GM21528 (cell line): Measurements from ENCODE around the gene FABP6.

Experiments used
- ATAC-seq: cut with Tn5 transposase; IDR thresholded peaks from one replicate; pipeline ENCODE4 v1.9.1; 2021; ENCODE audit warnings: mild to moderate bottlenecking, moderate library complexity; ENCODE audit not compliant: unreplicated experiment, low FRiP score

FABP6 gene

GRCh38 chr5:160260006-160260775, 30.9 kb downstream of the FABP6 start:
- no peak for ATAC-seq

- ATAC-seq: no peak
These were observed 31.8 kb downstream of the FABP6 start for GRCh38 chr5:160260881-160261815.

- ATAC-seq: no peak
These were observed 33.1 kb downstream of the FABP6 start for GRCh38 chr5:160262151-160263074.

GRCh38 chr5:160263326-160263855, 34.1 kb downstream of the FABP6 start:
- ATAC-seq: no peak

- ATAC-seq: no peak
These were observed 36.7 kb downstream of the FABP6 start for GRCh38 chr5:160266044-160266443.

GRCh38 chr5:160266752-160267345, 37.5 kb downstream of the FABP6 start:
- no peak for ATAC-seq

GRCh38 chr5:160268121-160268520, 38.8 kb downstream of the FABP6 start:
- ATAC-seq: no peak

GRCh38 chr5:160269017-160269416, 39.7 kb downstream of the FABP6 start:
- no peak for ATAC-seq

- no peak for ATAC-seq
These were observed 41.4 kb downstream of the FABP6 start for GRCh38 chr5:160270704-160271103.

- ATAC-seq: no peak
These were observed 42.1 kb downstream of the FABP6 start for GRCh38 chr5:160271396-160271795.

- no peak for ATAC-seq
These were observed 42.5 kb downstream of the FABP6 start for GRCh38 chr5:160271836-160272235.

- ATAC-seq: no peak
These were observed 43.0 kb downstream of the FABP6 start for GRCh38 chr5:160272264-160272663.

- no peak for ATAC-seq
These were observed 43.6 kb downstream of the FABP6 start for GRCh38 chr5:160272889-160273288.

- ATAC-seq: no peak
These were observed 45.2 kb downstream of the FABP6 start for GRCh38 chr5:160274483-160274931.

- ATAC-seq: no peak
These were observed 49.0 kb downstream of the FABP6 start for GRCh38 chr5:160278343-160278742.

GRCh38 chr5:160280384-160281095, 51.2 kb downstream of the FABP6 start:
- ATAC-seq: no peak

- no peak for ATAC-seq
These were observed 52.0 kb downstream of the FABP6 start for GRCh38 chr5:160281275-160281674.

- ATAC-seq: no peak
These were observed 55.1 kb downstream of the FABP6 start for GRCh38 chr5:160284291-160284873.

GRCh38 chr5:160285316-160285715, 56.0 kb downstream of the FABP6 start:
- no peak for ATAC-seq
